Inferior parietal cortex (tissue), 1 donor: ENCODE results near the gene ALKBH6.

Experiments used
- DNase-seq: peaks from one replicate; pipeline ENCODE4 v3.0.0-alpha.2; 2016; ENCODE audit errors: extremely low spot score

ALKBH6 gene

GRCh38 chr19:36030264-36031148 lies 16.5 kb upstream of the ALKBH6 start:
- DNase-seq = no peak

- no peak for DNase-seq
Measured at GRCh38 chr19:36028313-36029041, 14.5 kb upstream of the ALKBH6 start.

GRCh38 chr19:36027696-36028095 lies 13.7 kb upstream of the ALKBH6 start:
- no peak for DNase-seq

GRCh38 chr19:36026091-36026876 lies 12.3 kb upstream of the ALKBH6 start:
- DNase-seq = no peak

- DNase-seq = no peak
Measured at GRCh38 chr19:36025541-36025940, 11.5 kb upstream of the ALKBH6 start.

GRCh38 chr19:36023432-36023831 lies 9.4 kb upstream of the ALKBH6 start:
- DNase-seq = no peak

GRCh38 chr19:36019061-36019670 lies 5.2 kb upstream of the ALKBH6 start:
- DNase-seq = no peak

GRCh38 chr19:36013280-36014011 lies 567 bp downstream of the ALKBH6 start:
- DNase-seq = no peak

GRCh38 chr19:36010402-36010801 lies 3.6 kb downstream of the ALKBH6 start:
- no peak for DNase-seq

GRCh38 chr19:36009633-36010379 lies 4.2 kb downstream of the ALKBH6 start:
- DNase-seq = no peak

GRCh38 chr19:36009220-36009619 lies 4.8 kb downstream of the ALKBH6 start:
- no peak for DNase-seq

GRCh38 chr19:36008336-36008978 lies 5.6 kb downstream of the ALKBH6 start, which contains the start of gene SYNE4:
TSS of gene SYNE4 (minus strand) at chr19:36008813. CDS start at chr19:36008681, 132 bp downstream.
- DNase-seq = no peak

GRCh38 chr19:36006955-36007354 lies 7.1 kb downstream of the ALKBH6 start:
- DNase-seq = no peak

GRCh38 chr19:36003284-36003683 lies 10.7 kb downstream of the ALKBH6 start:
- no peak for DNase-seq

- DNase-seq = no peak
Measured at GRCh38 chr19:36001605-36002004, 12.4 kb downstream of the ALKBH6 start.

GRCh38 chr19:35996777-35997176 lies 17.2 kb downstream of the ALKBH6 start:
- no peak for DNase-seq

- peak; percentile 98 for DNase-seq
Measured at GRCh38 chr19:35995048-35995993, 18.7 kb downstream of the ALKBH6 start, which contains the start of gene SDHAF1. TSS of gene SDHAF1 (plus strand) at chr19:35995188. CDS start at chr19:35995275, 87 bp downstream.

- no peak for DNase-seq
Measured at GRCh38 chr19:35993923-35994598, 20.0 kb downstream of the ALKBH6 start.
